ENCODE results near the gene ARSB.

- TF ChIP-seq POLR2A (IDR thresholded peaks at IDR 0.05), result no peak
- TF ChIP-seq, protein P1, sequence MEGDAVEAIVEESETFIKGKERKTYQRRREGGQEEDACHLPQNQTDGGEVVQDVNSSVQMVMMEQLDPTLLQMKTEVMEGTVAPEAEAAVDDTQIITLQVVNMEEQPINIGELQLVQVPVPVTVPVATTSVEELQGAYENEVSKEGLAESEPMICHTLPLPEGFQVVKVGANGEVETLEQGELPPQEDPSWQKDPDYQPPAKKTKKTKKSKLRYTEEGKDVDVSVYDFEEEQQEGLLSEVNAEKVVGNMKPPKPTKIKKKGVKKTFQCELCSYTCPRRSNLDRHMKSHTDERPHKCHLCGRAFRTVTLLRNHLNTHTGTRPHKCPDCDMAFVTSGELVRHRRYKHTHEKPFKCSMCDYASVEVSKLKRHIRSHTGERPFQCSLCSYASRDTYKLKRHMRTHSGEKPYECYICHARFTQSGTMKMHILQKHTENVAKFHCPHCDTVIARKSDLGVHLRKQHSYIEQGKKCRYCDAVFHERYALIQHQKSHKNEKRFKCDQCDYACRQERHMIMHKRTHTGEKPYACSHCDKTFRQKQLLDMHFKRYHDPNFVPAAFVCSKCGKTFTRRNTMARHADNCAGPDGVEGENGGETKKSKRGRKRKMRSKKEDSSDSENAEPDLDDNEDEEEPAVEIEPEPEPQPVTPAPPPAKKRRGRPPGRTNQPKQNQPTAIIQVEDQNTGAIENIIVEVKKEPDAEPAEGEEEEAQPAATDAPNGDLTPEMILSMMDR (IDR thresholded peaks at IDR 0.05), result no peak
Observed at GRCh38 chr5:78989080-78989479, 4.0 kb upstream of the ARSB start.
